Stimulated activated CD4-positive, alpha-beta T cell treated with anti-CD3 and anti-CD28 coated beads, TNF-alpha, amount 100 ng/mL, for 4 hours (primary cell): ENCODE data around the gene GLUL.
A peak's percentile ranks its signal among the peaks of the same experiment; 100 is the strongest.
"Not testable (repeated sequence)": the region's sequence is repeated elsewhere in the genome, so short reads cannot be mapped to it uniquely, and the experiment has no call there.

ENCODE experiments used
- DNase-seq, 3 experiments: peaks; one replicate each; pipeline ENCODE4 v3.0.0-alpha.2; 2020; ENCODE audit warnings: low read depth in 3 of 3

Gene GLUL

DNA sequence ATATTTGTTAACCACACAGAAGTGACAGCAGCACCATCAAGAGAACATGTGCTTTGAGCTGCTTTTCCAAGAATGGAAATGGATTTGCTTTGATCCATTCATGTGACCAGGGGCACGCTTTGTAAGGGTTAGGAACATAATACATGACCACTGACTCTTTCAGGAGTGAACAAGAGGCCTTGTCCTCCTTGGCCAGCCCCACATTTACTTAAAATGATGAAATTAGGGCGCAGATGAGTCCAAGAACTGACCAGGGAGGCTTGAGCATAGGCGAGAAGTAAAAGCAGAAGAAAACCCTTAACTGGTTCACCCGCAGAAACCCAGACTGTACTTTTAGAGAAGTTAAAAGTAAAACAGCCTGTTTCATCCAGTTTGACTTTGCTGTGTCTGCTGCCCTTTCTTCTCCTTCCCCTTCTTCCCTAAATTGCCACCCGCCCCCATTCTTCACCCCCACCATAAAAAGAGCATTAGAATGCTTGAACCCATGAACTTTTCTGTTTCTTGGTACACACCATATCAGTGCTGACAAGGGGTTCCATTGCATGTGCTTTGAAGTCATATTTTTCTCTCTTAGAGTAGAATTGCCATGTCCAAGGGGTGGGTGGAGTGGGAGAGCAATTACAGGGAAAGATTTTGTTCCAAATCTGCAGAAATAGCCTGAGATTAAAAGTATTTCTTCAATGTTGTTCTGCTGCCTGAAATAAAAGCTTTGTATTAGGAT, 2.6 kb upstream of the GLUL start:
- no peak for DNase-seq

DNA sequence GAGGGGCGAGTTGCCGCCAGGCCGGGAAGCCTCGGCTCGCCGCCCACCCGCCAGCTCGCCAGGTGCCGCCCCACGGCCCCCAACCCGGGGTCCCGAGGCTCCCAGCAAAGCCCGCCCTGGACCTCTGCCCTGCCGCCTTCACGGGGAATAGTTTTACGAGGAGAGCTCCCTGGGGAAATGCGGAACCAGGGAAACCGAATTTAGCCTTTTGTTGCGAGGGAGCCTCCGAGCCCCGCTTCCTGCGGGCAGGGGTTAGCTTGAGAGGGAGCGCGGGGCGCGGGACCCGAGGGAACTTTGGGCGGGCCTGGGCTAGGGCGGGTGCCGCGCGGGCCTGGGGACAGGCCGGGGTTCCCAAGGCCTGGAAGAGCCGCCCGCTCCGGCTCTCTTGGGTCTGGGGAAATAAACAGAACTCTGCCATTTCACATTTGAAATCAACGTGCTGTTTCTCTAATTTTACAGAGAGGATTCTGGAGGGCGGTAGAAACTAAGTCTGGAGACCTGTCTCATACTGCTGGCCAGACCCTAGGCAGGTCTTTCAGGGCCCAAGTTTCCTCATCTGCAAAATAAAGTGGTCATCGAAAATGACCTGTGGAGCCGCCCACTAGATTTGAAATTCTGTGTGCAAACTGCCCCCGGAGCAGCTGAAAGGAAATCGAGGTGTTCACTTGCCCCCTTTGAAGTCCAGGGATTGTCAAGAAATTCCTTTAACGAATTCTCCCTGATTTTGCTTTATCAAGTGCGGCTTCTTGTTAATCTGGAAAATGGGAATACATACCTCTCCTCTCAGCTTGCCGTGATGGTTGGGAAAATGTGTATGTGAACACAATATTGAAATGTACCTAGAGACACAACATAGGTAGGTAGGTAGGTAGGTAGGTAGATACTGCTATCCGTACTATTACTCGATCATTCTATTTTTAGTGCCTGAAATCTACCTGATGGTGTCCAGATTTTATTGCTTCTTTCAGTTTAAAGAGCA, 749 bp upstream of the GLUL start:
- peak in 2 of 3 experiments; percentile 2 to 19 for DNase-seq

DNA sequence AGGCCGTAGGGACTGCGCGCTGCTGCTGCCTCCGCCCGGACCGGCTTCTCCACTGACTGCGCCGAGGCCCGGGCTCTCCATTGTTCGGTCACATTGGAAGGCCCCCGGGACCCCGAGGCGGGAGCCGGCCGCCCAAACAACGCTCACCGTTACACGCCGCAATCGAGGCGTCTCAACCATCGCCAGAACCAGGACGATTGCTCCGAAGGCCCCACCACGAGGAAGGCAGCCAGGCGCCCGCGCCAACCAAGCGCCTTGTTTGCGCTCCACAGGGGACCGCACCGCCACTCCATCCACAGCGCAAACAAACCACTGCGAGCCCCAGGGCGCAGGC, 595 bp downstream of the GLUL start:
- no peak for DNase-seq

DNA sequence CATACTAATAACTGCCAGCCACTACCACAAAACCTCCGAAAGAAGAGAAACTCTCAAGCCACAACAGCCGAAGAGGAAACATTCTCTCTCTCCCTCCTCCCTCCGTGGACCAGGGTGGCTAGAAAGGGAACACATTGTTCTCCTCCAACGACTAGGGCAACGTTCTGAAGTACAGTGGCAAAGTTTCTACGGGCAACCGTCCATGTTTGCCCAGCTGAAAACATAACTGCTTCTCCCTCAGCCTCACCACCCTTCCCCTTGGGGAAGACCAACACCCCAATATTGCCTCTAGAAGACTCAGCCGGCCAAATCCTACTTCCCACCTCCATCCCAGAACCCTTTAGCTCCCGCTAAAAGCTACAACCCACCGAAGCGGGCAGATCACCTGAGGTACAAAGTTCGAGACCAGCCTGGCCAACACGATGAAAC, 2.0 kb downstream of the GLUL start:
- no peak for DNase-seq

DNA sequence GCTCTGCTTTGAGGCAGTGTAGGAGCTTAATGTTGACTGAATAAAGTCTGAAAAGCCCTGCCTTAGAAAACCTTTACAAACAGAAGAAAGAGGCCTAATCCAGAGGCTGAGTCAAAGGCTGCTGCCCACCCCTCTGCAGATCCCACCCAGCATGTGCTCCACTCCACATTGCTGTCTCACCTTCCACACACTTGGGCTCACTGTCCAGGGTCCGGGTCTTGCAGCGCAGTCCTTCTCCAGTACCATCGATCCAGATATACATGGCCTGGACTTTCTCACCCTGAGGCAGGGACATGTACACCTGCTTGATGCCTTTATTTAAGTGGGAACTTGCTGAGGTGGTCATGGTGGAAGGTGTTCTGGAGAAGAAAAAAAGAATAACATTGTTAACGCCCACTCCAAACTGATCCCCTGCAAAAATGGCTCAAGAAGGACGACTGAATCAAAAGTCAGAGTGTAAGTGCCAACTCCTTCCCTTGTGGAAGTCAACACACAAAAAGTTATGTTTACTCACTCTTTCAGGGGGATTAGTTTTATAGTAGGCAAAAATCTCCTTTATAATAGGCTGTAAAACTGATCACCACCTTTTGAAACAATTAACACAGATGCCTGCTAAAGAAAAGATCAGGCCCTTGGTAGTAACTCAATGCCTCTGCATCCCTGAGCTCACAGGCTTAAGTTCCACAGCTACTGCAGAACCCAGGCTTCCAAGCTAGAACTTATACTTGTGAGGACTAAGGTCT, 3.0 kb downstream of the GLUL start:
- DNase-seq, result no peak

DNA sequence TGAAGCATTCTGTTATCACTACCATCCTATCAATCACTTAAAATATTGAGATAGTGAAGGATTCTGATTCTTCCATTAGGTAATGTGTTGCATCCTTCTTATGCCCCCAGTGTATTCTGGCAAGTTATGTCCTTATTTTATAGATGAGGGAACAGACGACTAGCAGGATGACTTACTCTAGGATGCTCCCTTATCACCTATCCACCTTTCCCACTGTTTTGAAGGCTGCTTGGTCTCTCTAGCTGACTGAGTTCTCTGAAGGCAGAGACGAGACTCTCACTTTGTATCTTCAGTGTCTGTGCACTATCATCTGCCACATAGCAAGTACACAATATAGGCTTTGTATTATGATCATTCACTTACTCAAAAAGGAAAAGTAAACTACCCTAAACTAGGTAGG, 4.0 kb downstream of the GLUL start:
- no peak for DNase-seq

DNA sequence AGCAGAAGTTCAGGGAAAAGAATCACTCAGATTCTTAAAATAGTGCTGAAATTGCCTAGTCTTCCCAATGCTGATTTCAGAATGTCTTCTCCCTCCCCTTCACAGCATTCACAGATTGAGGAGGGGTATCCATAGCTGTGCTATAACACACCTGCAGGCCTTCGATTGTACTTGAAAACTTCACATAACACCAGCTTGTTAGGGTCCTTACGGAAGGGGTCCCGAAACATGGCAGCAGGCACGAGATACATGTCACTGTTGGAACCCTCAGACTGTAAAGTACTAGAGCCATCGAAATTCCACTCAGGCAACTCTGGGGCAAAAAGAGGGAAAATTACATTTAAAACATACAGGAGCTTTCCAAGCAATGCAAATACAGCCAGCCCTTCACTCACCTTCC, 4.6 kb downstream of the GLUL start:
- DNase-seq, result no peak

DNA sequence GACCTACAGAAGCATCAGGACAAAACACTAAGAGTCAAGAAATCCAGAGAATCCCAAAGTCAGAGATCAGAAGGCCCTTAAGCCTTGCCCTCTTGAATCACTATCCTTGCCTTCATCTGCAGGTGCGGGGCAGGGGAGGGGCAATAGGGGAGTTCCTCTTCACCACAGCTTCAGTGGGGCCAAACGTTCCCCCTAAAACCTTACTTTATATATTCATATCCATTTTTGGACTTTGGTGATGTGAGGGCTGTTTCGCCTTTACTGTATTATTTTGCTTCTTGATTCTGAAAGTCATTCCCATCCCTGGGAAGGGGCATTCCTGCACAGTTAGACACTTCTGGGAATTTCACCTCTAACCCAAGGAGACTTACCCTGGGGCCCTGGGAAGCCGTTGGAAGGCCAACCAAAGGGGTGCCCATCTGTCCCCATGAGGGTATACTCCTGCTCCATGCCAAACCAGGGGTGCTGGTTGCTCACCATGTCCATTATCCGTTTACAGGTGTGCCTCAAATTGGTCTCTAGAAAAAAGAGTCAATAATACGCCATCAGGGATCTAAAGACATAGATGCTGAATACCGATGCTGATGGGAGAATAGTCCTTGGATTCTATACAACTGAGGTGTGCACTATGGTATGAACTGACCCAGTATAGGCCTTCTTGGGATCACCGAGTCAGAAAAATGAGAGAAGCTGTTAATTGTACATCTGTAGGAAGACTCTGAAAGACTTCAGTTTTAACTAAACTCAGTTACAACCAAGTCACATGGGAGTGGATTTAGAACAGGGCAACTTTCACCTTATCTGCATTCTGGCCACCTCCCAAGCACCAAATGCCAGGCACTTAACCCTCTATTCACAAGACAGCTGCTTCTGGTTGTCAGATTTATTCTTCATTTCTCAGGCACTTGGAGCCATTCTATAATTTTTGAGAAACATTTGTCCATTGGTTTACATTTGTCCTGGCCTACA, 5.4 kb downstream of the GLUL start:
- DNase-seq, result no peak

DNA sequence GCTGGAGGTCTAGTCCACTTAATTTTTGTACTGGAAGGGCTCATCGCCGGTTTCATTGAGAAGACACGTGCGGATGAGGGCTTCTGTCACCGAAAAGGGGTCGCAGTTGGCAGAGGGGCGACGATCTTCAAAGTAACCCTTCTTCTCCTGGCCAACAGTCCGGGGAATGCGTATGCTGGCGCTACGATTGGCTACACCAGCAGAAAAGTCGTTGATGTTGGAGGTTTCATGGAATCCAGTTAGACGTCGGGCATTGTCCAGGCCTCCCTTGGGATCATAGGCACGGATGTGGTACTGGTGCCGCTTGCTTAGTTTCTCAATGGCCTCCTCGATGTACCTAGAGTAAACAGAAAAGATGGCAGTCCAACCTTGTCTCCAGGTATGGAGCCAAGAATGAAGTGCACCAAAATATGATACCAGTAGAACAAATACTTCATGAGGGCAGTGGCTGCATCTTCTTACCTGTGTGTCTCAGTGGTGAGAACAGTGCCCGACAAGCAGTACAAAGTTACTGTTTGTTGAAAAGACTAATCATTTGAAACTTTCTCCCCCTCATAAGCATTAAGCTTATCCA, 7.1 kb downstream of the GLUL start:
- DNase-seq, result no peak

DNA sequence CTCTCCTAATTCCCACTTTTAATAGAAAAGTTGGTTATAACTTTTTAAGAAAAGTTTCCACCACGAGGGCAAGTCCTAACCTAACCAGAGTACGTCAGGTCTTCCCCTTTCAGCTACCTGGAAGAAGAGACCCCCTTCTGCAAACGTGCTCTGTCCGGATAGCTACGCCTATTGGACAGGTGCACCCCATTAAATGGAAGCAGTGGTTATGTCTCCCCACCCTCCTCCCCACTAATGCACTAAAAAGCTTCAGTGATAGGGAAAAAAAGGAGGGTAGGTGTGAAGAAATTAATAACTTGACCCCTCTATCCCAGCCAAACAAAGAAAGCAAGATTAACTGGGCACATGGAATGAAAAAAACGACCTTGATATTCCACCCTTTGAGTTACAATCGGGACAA, 7.7 kb downstream of the GLUL start:
- no peak for DNase-seq

DNA sequence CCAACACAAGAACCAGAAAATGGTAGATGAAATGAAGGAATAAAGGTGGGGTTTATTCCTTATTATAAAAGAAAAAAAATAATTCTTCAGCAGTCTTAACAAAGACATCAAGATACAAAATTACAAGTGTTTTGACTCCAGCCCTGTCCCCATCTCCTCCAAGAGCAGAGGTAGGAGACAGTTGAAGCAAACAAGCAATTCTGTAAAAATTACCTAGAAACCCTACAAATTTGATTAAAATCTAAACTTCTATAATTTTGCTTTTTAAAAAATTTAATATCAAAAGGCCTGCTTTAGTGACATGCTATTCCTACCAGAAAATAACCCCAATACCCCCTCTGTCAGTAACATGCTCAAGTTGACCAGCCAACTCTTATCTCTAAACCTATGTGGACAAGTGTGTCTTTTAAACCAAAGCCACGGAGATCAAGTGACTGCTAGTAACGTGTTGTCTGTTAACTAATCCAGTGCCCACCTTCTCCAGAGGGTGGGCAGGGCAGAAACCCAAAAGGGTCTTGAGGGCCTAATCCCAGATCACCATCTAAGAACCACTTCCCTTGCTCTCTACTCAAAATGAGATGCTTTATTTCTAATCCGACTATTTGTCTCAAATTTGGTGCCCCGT, 8.4 kb downstream of the GLUL start:
- DNase-seq, result no peak

DNA sequence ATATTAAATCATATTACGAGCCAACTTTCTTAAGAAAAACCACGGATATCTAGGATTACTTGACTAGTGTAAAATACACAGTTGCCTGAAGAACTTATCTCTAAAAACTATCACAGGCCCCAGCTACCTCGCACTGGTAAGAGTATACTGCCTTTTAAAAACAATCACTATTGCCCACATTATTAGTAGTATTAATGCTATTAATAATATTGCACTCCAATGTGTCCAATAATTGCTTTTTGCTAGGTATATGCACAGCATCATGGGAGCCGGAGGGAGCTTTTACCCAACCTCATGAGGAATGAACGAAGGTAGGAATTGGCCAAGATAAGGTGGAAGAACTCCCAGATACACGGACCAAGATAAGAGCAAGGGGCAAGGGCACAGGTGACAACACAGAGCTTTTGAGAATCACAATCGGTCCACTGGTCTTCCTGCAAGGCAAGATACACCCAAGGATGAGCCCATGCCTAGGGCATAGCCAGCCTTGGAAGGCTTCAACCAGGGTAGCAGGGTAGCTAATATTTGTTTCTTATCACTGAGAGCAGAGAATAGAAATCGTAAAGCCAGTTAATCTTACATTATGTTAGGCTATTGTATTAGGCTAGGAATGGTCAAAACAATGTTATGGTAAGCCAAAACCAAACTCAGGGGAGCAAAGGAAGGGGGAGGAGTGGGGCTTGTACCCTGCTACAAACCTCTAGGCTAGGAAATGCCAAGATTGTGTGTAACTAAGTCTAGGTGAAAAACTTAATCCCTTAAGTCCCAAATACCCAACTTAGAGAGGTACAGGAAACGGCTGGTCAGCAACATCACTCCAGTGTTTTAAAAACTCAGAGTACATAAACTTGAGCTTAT, 9.4 kb downstream of the GLUL start:
- no peak for DNase-seq

DNA sequence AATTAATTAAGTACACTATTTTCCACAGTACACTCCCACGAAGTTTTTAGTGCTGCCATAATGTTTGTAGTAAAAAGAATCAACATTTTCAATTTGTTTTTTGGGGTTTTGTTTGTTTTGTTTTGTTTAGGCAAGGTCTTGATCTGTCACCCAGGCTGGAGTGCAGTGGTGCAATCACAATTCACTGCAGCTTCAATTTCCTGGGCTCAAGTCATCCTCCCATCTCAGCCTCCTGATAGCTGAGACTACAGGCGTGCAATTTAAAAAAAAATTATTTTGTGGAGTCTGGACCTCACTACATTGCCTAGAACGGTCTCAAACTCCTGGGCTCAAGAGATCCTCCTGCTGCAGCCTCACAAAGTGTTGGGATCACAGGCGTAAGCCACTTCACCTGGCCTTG, 11.4 kb downstream of the GLUL start:
- DNase-seq, result no peak

DNA sequence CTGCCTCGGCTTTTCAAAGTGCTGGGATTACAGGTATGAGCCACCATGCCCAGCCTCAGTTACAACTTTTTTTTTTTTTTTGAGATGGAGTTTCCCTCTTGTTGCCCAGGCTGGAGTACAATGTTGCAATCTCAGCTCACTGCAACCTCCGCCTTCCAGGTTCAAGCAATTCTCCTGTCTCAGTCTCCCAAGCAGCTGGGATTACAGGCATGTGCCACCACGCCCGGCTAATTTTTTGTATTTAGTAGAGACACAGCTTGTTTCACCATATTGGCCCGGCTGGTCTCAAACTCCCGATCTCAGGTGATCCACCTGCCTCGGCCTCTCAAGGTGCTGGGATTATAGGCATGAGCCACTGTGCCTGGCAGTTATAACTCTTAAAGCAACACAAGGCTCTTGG, 11.8 kb downstream of the GLUL start:
- not testable (repeated sequence) for DNase-seq

DNA sequence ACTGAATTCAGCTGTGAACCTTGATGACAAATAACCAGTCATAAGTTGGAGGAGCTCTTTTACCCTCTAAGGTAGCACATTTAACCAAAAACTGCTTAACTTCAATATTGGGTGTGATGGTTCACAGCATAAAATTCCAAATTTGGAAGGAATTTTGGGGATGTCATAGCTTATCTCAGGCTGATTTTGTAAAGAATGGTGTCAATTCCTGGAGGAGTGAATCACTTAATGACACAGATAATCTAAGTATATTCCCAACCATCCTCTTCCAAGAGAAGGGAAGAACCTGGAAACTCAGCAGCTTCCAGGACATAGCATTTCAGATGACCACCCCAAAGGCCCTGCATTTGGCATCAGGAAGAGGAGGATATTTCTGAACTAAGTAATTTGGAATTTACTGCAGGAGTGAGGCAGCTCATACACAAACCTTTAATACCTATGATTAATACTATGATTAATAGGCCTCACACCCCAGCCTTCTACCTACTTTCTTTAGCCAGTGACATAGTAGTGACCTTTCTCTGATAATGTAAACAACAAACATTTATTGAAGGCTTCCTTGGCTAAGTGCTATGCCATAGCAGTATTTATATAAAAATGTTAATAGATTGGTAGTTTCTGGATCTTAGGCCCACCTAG, 14.5 kb downstream of the GLUL start:
- DNase-seq, result no peak

DNA sequence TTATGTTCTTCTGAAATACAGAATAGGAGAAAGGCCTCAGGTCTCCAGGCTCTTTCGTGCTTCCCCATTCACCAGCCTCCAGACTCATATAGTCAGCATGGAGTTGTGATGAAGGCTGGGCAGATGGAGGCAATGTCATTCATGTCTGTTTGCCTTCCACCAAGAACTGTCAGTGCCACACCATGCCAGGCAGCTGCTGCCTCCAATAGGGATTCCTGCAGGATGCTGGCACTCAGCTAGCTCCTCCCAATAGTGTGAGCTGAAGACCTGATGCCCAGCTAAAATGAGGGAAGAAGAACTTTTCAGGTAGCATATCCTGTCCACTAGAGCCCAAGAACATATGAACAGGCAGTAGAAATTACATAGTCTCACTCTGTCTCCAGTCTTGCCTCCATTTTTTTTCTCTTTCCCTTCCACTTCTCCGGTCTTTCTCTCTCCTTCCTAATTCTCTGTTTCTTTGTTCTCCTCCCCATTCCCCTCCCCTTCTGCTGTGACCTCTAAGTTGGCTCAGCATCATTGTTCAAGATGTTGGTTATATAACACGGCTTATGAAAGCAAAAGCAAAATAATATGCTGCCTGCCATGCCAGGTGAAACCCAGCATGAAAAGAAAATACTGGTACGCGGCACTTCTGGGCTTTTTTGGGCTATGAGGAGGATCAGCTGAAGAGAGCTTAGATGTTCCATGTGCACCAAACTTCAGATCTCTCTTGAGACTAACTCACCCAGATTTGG, 17.3 kb downstream of the GLUL start:
- DNase-seq, result no peak

DNA sequence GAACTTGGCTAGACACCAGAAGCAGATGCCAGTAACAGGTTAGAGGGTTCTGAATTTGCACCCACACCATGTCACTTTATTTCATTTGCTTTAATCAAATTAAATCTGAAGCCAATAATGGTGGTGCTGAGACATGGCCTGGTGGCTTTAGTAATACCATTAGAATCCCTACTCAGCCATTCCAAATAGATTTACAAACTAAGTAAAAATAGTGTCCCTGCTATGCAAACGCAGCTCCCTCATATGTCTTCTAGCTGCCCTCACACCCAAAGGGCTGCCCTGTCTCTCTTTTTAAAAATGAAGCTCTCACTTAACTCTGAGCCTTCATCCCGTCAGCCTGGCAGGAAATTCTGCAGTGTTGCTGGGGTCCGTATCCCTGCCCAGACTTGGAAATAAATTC, 21.1 kb downstream of the GLUL start:
- no peak for DNase-seq

DNA sequence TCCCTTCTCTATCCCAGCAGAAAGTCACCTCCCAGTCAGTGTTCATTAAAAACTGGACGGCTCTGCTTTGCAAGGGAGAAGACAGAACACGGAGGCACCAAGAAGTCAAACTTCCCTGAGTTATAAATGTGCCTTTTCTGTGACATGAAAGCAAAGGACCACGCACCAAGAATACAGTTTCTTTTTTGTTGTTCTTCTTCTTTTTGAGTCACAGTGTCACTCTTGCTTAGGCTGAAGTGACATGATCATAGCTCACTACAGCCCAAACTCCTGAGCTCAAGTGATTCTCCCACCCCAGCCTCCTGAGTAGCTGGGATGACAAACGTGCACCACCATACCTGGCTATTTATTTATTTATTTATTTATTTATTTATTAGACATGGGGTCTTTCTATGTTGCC, 22.7 kb downstream of the GLUL start:
- no peak for DNase-seq
